GM12878 (cell line): ENCODE data around the gene KERA. TPM values are rescaled to one million over a fixed set of nuclear protein-coding genes. Genes with fewer than 3 reads are reported as not detected.

Experiments used
- ATAC-seq: fragments of 200-7000 bp; cut with Tn5 transposase; 3 replicates; pipeline ENCODE4 v1.9.1; 2020; ENCODE audit warnings: mild to moderate bottlenecking, moderate library complexity
- BruUV-seq: library from RNA; stranded (reverse); fragments of 400-500 nt; replicated peaks from 2 replicates; lab custom pipeline; 2021; lab: Mats Ljungman, UMichigan
- CTCF ChIA-PET: fragments of 300-600 bp; sonication (Branson Sonifier 250); formaldehyde crosslinking; extraction: SDS; loops from one replicate; lab custom pipeline; 2021; ENCODE audit warnings: inconsistent platforms; lab: Yijun Ruan, JAX
- POLR2A ChIA-PET: fragments of 350-600 bp; formaldehyde crosslinking; extraction: SDS; loops from one replicate; lab custom pipeline; 2021; ENCODE audit warnings: inconsistent platforms; lab: Charles Lee
- RAD21 ChIA-PET: fragments of 300-600 bp; sonication (Branson Sonifier 250); formaldehyde crosslinking; loops from one replicate; lab custom pipeline; 2023; ENCODE audit warnings: antibody characterized with exemption; ENCODE audit not compliant: unreplicated experiment; lab: Charles Lee
- SMC1A ChIA-PET: fragments of 300-600 bp; sonication (Branson Sonifier 250); formaldehyde crosslinking; loops from one replicate; lab custom pipeline; 2023; ENCODE audit not compliant: unreplicated experiment, uncharacterized antibody; lab: Charles Lee
- DNase-seq: peaks from one replicate; pipeline ENCODE4 v3.0.0-alpha.2; 2011; ENCODE audit warnings: low read depth, low spot score
- FAIRE-seq: peaks from 3 replicates; lab custom pipeline; 2011; peaks lifted over from hg19 to GRCh38; lab: Jason Lieb, UNC
- H2AFZ ChIP-seq: 2 replicates; pipeline ENCODE4 v1.6.0; 2011; ENCODE audit warnings: low read depth, low read length, control low read depth; ENCODE audit not compliant: control insufficient read depth
- H3K27ac ChIP-seq: 2 replicates; pipeline ENCODE4 v1.5.1; 2011; ENCODE audit warnings: control low read depth; ENCODE audit not compliant: control insufficient read depth, insufficient read depth
- H3K27me3 ChIP-seq, 2 experiments: replicated peaks in 1 of 2; 2 replicates each; pipeline versions ENCODE4 v1.6.0 to v1.6.1; 2011; ENCODE audit warnings: low read length in 1 of 2; ENCODE audit not compliant: control insufficient read depth in 2 of 2, insufficient read depth in 2 of 2
- H3K36me3 ChIP-seq, 2 experiments: 2 replicates each; pipeline ENCODE4 v1.5.1; 2011; ENCODE audit warnings: low read length in 1 of 2; ENCODE audit not compliant: control insufficient read depth in 2 of 2, insufficient read depth in 2 of 2
- H3K4me1 ChIP-seq: 2 replicates; pipeline ENCODE4 v1.6.1; 2011; ENCODE audit warnings: mild to moderate bottlenecking, low read length, moderate library complexity, mixed read lengths; ENCODE audit not compliant: control insufficient read depth, insufficient read depth
- H3K4me2 ChIP-seq: 2 replicates; pipeline ENCODE4 v1.6.0; 2011; ENCODE audit warnings: control low read depth; ENCODE audit not compliant: control insufficient read depth, insufficient read depth
- H3K4me3 ChIP-seq: fragments of 200-600 bp; sonication (generic); 2 replicates; pipeline ENCODE4 v1.5.1; 2016
- H3K79me2 ChIP-seq: 2 replicates; pipeline ENCODE4 v1.6.0; 2011; ENCODE audit warnings: low read length; ENCODE audit not compliant: control insufficient read depth, insufficient read depth
- H3K9ac ChIP-seq: 2 replicates; pipeline ENCODE4 v1.8.0; 2011; ENCODE audit warnings: low read length, control low read depth, mixed read lengths; ENCODE audit not compliant: control insufficient read depth, insufficient read depth
- H3K9me3 ChIP-seq: replicated peaks from 3 replicates; pipeline ENCODE4 v1.5.1; 2011; ENCODE audit warnings: mild to moderate bottlenecking, low read length; ENCODE audit not compliant: control insufficient read depth, insufficient read depth
- H4K20me1 ChIP-seq: 2 replicates; pipeline ENCODE4 v1.6.0; 2011; ENCODE audit not compliant: control insufficient read depth, insufficient read depth
- ATF7 ChIP-seq: fragments of 450-650 bp; IDR thresholded peaks from 2 replicates; pipeline ENCODE4 v1.6.1; 2016; ENCODE audit warnings: low read depth, mild to moderate bottlenecking
- CREB1 ChIP-seq: IDR thresholded peaks from 2 replicates; pipeline ENCODE4 v1.6.1; 2012; ENCODE audit warnings: low read depth, mild to moderate bottlenecking, inconsistent platforms
- DPF2 ChIP-seq: fragments of 450-650 bp; IDR thresholded peaks from 2 replicates; pipeline ENCODE4 v1.6.1; 2017; ENCODE audit warnings: mild to moderate bottlenecking
- E4F1 ChIP-seq: fragments of 450-650 bp; IDR thresholded peaks from 2 replicates; pipeline ENCODE4 v1.6.1; 2018; ENCODE audit warnings: borderline replicate concordance, mild to moderate bottlenecking; ENCODE audit not compliant: partially characterized antibody
- ETV6 ChIP-seq, 2 experiments: fragments of 450-650 bp in 1 of 2; IDR thresholded peaks in 1 of 2; conservative IDR thresholded peaks in 1 of 2; 2 replicates each; pipeline ENCODE4 v1.6.1; 2014; ENCODE audit warnings: antibody characterized with exemption in 1 of 2, borderline replicate concordance in 1 of 2, low read depth in 1 of 2, mild to moderate bottlenecking in 1 of 2, moderate library complexity in 1 of 2
- EZH2 ChIP-seq: IDR thresholded peaks from 2 replicates; pipeline ENCODE4 v1.6.1; 2012; ENCODE audit warnings: low read depth, mild to moderate bottlenecking, control low read depth, inconsistent platforms, low read length, borderline replicate concordance; ENCODE audit not compliant: control insufficient read depth
- HDAC2 ChIP-seq: fragments of 200-600 bp; sonication (generic); IDR thresholded peaks from 2 replicates; pipeline ENCODE4 v1.6.1; 2017
- HDGF ChIP-seq: fragments of 450-650 bp; IDR thresholded peaks from 2 replicates; pipeline ENCODE4 v1.6.1; 2016; ENCODE audit warnings: antibody characterized with exemption
- IKZF2 ChIP-seq, 2 experiments: fragments of 450-650 bp; IDR thresholded peaks; 2 replicates each; pipeline ENCODE4 v1.6.1; 2017; ENCODE audit warnings: mild to moderate bottlenecking in 2 of 2, moderate library complexity in 2 of 2
- IRF5 ChIP-seq: fragments of 450-650 bp; IDR thresholded peaks from 2 replicates; pipeline ENCODE4 v1.6.1; 2017; ENCODE audit warnings: borderline replicate concordance
- MAX ChIP-seq: IDR thresholded peaks from 2 replicates; pipeline ENCODE4 v1.6.1; 2012; ENCODE audit warnings: low read depth, low read length, improper control_type of control experiment
- NFYB ChIP-seq: IDR thresholded peaks from 2 replicates; pipeline ENCODE4 v1.6.1; 2011; ENCODE audit warnings: low read depth, mild to moderate bottlenecking, low read length, improper control_type of control experiment, moderate library complexity; ENCODE audit not compliant: insufficient read depth
- RELA ChIP-seq: fragments of 450-650 bp; IDR thresholded peaks from 2 replicates; pipeline ENCODE4 v1.8.0; 2014; ENCODE audit warnings: borderline replicate concordance; ENCODE audit not compliant: partially characterized antibody
- SMC3 ChIP-seq: IDR thresholded peaks from 2 replicates; pipeline ENCODE4 v1.6.1; 2011; ENCODE audit warnings: low read length, improper control_type of control experiment, borderline replicate concordance
- SUZ12 ChIP-seq: fragments of 200-600 bp; sonication (generic); IDR thresholded peaks from one replicate; pipeline ENCODE4 v1.6.1; 2018; ENCODE audit warnings: antibody characterized with exemption, mild to moderate bottlenecking; ENCODE audit not compliant: unreplicated experiment
- TBL1XR1 ChIP-seq: IDR thresholded peaks from 2 replicates; pipeline ENCODE4 v1.6.1; 2012; ENCODE audit warnings: low read depth, low read length, improper control_type of control experiment
- YY1 ChIP-seq: IDR thresholded peaks from 2 replicates; pipeline ENCODE4 v1.6.1; 2011; ENCODE audit warnings: low read depth, mild to moderate bottlenecking, low read length
- ZBTB4 ChIP-seq: fragments of 450-650 bp; formaldehyde crosslinking; IDR thresholded peaks from 2 replicates; pipeline ENCODE4 v1.4.0; 2022; ENCODE audit warnings: mild to moderate bottlenecking, moderate library complexity
- ZNF274 ChIP-seq: IDR thresholded peaks from one replicate; pipeline ENCODE4 v1.8.0; 2011; ENCODE audit not compliant: insufficient read length, insufficient read depth
- WGBS: methylation state at CpG from one replicate; pipeline ENCODE4 v1.1.6; 2016; ENCODE audit warnings: low lambda C conversion rate; ENCODE audit not compliant: insufficient replicate concordance, insufficient coverage; ENCODE audit errors: missing lambda C conversion rate; 5-methylcytosine and 5-hydroxymethylcytosine counted together
- in situ Hi-C: fragments of 300-500 bp; cut with MboI; formaldehyde crosslinking; loops from 9 replicates; pipeline ENCODE4 v1.14.3; 2018; ENCODE audit warnings: mixed read lengths
- intact Hi-C: fragments of 100-400 bp; cut with micrococcal nuclease; formaldehyde crosslinking; loops from one replicate; pipeline ENCODE4 v1.14.2; 2022; ENCODE audit not compliant: unreplicated experiment
- polyA plus RNA-seq, 11 experiments: library from polyadenylated mRNA; depleted of rRNA in 4 of 11; unstranded in 6 of 11; stranded (reverse) in 5 of 11; fragments of >200 nt; fragmentation: Nextera tagmentation in 4 of 11; fragmentation: Illumina TruSeq in 1 of 11; extraction: Ambion mirVana in 4 of 11; extraction: Trizol in 1 of 11; gene quantifications; 1 replicate in 1 of 11; 2 replicates in 10 of 11; pipeline versions ENCODE4 v1.2.1 to v1.2.3, GENCODE V29; 2011 to 2016; ENCODE audit warnings: inconsistent platforms in 2 of 11, missing spikeins in 2 of 11, low read depth in 1 of 11
- total RNA-seq, 4 experiments: library from RNA; depleted of rRNA in 3 of 4; stranded (reverse); fragments of >200 nt in 3 of 4; fragmentation: Illumina TruSeq in 1 of 4; extraction: Trizol in 1 of 4; gene quantifications; 2 replicates each; pipeline versions ENCODE4 v1.2.1 to v1.2.3, GENCODE V29; 2013 to 2021

The KERA gene
- total and polyA plus RNA-seq, 10 of the 15 experiments (the other 5 are each of a cell fraction or from before 2014, with no cell fraction given), result not detected

GRCh38 chr12:91074851-91075250, 17.0 kb upstream of the KERA start:
- DNase-seq, result no peak
- WGBS, result 0% methylated on average over 1 of the region's 1 CpG
- in situ Hi-C loops (no loop called here), intact Hi-C loops (no loop called here)
- TF ChIP-seq HDAC2, result no peak
- TF ChIP-seq YY1, result no peak
- no peak for TF ChIP-seq EZH2
- TF ChIP-seq TBL1XR1, result no peak
- no peak for TF ChIP-seq IRF5
- TF ChIP-seq ZBTB4 (CRISPR knock-in tag), result no peak
- no peak for TF ChIP-seq IKZF2 (IDR thresholded peaks at IDR 0.05)
- TF ChIP-seq NFYB, result no peak
- TF ChIP-seq ETV6 (conservative IDR thresholded peaks at IDR 0.05 in 1 of 2, IDR thresholded peaks at IDR 0.05 in 1 of 2; ENCODE audit: borderline replicate concordance in 1 of 2, low read depth in 1 of 2), result no peak
- TF ChIP-seq MAX, result no peak
- TF ChIP-seq E4F1, result no peak
- no peak for TF ChIP-seq RELA
- TF ChIP-seq DPF2, result no peak
- TF ChIP-seq SUZ12, result no peak
- TF ChIP-seq CREB1, result no peak
- TF ChIP-seq ZNF274, result no peak
- no peak for TF ChIP-seq HDGF
- no peak for TF ChIP-seq ATF7
- TF ChIP-seq SMC3, result no peak
- no peak for FAIRE-seq
- RAD21 ChIA-PET, result no interaction called here
- H3K4me1 ChIP-seq, result no peaks in the 10 kb centered on the region
- no peak overlapping the region for H3K9ac ChIP-seq
- no TSS peak for BruUV-seq
- H3K27me3 ChIP-seq, result no peaks in the 10 kb centered on the region
- H2AFZ ChIP-seq, result no peak overlapping the region
- no peaks in the 10 kb centered on the region for H3K36me3 ChIP-seq
- POLR2A ChIA-PET, result no interaction called here
- no peaks in the 10 kb centered on the region for H4K20me1 ChIP-seq
- no peaks in the 10 kb centered on the region for H3K79me2 ChIP-seq
- SMC1A ChIA-PET, result no interaction called here
- no peak overlapping the region for H3K4me2 ChIP-seq
- CTCF ChIA-PET, result no interaction called here
- no peaks in the 10 kb centered on the region for H3K9me3 ChIP-seq
- no peak overlapping the region for H3K4me3 ChIP-seq
- H3K27ac ChIP-seq, result no peak overlapping the region
- no peak for ATAC-seq
